ENCODE data around the gene RELL1.

The RELL1 gene

DNA sequence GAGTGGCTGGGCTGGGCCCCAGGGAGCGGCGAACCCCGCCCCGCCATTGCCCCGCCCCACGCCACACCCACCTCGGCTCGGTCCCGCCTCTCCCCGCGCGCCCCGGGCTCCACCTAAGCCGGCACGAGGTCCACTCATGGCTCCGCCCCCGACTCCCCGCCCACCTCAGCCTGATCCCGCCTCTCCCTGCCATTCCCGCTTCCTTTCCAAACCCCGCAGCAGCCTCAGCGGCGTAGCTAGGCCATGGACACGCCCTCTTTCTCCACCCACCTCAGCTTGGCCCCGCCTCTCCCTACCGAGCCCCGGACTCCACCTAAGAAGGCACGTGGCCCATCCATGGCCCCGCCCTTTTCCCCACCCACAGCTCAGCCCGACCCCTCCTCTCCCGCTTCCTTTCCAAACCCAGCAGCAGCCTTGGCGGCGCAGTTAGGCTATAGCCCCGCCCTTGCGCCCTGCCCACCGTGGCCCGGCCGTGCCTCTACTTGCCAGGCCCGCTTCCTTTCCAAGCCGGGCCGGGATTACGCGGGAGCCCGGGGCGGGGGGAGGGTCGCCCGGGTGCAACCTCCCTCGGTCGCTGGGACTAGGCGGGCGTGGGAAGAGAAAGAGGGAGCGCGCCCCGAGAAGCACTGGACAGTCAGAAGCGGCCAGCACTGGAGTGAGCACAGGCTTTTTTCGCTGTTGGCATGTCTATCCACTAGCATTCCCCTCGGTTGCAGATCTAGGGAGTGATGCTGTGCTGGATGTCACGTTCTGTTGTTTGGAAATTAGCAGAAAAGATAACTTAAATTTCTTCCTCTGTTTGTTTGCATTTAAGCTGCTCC, at the start of gene RELL1:
TSS of gene RELL1 (minus strand) at position 4 of the 821 bp plus-strand sequence. CDS start 89 bp downstream, outside the sequence.
- peak; percentile 91 for DNase-seq (ENCODE audit: low read depth, low spot score)

DNA sequence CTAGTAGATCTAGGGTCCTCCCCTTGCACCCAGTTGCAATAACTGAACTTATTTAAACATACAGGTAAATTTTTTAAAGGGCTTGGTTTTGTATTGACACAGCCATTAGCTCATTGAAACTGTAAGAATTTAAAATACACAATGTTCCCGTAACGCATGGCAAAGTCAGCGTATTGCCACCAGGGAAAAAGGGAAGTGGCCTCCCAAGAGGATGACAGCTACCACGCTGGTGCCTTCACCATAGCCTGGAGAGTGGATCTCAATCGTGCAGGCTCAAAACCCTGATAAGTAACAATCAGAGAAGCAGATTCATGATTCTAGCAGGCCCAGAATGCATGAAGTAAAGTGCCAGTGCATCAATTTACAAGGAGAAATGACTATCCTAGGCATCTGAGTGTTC, 49.4 kb upstream of the RELL1 start:
- no peak for DNase-seq (ENCODE audit: low read depth, low spot score)

DNA sequence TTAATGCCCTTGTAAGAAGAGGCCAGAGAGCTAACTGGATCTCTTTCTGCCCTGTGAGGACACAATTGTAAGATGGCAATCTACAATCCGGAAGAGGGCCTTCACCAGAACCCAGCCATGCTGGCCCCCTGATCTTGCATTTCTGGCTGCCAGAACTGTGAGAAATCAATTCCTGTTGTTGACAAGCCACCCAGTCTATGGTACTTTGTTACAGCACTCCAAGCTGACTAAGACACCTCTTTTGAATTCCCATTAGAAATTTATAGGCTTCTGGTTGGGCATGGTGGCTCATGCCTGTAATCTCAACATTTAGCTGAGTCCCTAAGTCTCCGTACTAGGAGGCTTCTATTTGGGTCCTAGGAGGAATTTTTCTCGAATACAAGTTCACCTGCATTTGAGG, 48.8 kb upstream of the RELL1 start:
- no peak for DNase-seq (ENCODE audit: low read depth, low spot score)

- DNase-seq (ENCODE audit: low read depth, low spot score), result no peak
Measured at GRCh38 chr4:37733240-37733867, 47.2 kb upstream of the RELL1 start.

DNA sequence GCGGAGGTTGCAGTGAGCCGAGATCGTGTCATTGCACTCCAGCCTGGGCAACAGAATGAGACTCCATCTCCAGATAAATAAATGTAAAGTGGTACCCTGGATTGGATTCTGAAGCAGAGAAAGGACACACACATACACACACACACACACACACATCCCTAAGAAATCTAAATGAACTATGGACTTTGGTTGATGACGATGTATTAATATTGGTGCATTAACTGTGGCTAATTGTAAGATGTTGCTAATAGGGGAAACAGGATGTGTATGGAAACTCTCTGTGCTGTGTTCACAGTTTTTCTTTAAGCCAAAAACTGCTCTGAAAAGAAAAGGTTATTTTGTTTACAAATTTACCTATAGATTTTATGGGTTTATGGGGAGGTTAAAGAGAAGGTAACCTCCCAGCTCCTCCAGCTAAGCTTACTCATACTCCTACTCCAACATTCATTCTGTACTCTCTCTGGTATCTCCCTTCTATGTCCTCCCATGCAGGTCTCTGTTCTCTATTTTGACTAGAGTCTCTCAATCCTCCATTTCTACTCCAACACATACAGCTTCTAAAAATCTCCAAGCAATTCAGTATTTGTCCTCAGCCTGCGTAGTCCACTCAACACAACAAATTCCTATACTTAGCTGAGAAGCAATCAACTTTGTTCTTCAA, 46.5 kb upstream of the RELL1 start:
- no peak for DNase-seq (ENCODE audit: low read depth, low spot score)

GRCh38 chr4:37729649-37730004, 43.5 kb upstream of the RELL1 start:
- no peak for DNase-seq (ENCODE audit: low read depth, low spot score)

GRCh38 chr4:37728064-37728463, 41.9 kb upstream of the RELL1 start:
- no peak for DNase-seq (ENCODE audit: low read depth, low spot score)

GRCh38 chr4:37727635-37728034, 41.5 kb upstream of the RELL1 start:
- DNase-seq (ENCODE audit: low read depth, low spot score), result no peak

DNA sequence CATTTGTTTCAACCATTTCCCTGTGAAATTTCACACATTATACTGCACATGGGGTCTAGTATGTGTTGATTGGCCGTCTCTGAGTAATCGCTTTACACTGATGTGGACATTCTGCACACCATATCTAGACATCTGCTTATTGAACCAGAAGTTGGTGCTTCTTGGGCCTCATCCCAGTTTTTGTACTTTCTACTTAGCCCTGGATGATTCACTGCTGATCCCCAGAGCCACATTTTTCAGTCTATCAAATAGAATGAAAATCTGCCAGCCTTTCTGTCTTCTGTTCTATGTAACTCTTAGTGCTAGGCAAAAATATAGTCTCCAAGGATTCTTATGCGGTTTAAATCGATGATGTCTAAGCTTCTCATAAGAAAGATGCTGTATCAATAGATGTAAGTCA, 40.5 kb upstream of the RELL1 start:
- DNase-seq (ENCODE audit: low read depth, low spot score), result no peak

DNA sequence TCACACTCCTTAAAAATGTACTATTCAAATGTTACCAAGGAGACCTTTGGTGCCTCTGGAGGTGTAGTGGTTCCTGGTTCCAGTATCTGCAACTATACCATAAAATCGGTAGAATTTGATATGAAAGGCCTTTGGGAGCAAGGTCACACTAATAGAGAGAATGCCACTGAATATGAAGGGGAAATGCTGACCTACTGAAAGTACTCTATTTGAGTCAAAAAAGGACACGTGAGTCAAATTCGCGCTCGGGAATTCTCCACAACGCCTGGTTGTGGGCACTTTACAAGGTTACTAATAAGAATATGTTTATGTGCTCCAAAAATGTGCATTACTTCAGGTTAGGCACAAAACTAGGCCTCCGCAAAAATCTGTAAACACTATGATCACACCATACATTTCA, 39.5 kb upstream of the RELL1 start:
- no peak for DNase-seq (ENCODE audit: low read depth, low spot score)

GRCh38 chr4:37723067-37723466, 36.9 kb upstream of the RELL1 start:
- DNase-seq (ENCODE audit: low read depth, low spot score), result no peak

DNA sequence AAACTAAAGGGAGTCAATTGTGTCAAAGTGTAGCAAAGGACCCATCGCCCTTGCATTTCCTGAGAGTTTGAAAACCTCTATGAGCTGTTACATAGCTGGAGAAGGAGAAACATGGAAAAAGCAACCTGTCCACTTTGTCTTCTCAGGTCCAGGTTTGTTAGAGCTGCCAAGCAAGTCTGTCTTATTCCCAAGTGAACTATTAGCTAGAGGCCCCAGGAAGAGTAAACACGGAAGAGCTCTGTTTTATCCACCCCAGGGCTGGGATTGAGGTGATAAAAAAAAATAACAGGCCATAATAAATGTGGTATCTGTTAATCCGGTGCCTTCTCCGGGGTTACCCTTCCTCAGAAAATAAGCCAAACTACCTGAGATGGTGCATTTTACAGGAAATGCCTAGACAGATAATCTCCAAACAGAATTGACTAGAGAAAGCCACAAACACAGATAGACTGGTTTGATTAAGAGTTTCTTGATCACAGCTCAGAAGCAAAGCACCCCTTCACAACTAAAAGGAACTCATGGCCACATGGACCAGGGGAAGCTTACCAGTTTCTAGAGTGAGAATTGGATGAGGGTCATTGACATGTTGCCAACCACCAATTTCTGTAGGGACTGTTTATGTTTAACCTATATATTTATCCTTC, 35.9 kb upstream of the RELL1 start:
- DNase-seq (ENCODE audit: low read depth, low spot score), result no peak

DNA sequence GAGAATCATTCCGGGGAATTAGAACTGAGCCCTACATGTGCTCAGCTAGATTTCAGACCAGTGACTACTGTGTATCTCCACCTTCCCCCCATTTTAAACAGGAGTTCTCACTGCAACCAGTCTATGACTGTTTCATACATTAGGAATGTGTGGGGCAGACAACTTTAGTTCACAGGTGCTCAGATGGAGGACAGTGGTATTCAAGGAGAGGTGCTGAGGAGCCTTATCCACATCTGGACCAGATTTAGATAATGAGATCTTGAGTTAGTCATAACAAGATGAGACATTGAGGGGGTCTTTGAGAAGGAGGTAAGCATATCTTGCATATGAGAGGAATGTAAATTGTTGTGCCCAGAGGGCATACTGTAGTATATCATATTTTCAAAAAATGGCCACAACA, 32.8 kb upstream of the RELL1 start:
- no peak for DNase-seq (ENCODE audit: low read depth, low spot score)

DNA sequence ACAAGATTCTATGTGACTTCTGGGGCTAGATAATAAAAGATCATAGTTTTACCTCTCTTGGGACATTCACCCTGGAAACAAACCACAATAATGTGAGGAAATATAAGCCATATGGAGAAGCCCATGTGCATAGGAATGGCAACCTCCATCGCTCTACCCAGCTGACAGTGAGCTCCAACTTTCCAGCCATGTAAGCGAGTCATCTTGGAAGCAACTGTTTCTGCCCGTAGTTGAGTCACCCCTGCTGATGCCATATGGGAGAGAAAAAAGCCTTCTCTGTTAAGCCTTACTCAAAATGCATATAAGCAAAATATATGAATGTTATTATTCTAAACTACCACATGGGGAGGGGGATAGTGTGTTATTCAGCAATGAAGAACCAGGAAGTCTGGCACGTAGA, 31.4 kb upstream of the RELL1 start:
- no peak for DNase-seq (ENCODE audit: low read depth, low spot score)

- no peak for DNase-seq (ENCODE audit: low read depth, low spot score)
Measured at GRCh38 chr4:37715889-37716402, 29.8 kb upstream of the RELL1 start.

- DNase-seq (ENCODE audit: low read depth, low spot score), result no peak
Measured at GRCh38 chr4:37710491-37710890, 24.3 kb upstream of the RELL1 start.

DNA sequence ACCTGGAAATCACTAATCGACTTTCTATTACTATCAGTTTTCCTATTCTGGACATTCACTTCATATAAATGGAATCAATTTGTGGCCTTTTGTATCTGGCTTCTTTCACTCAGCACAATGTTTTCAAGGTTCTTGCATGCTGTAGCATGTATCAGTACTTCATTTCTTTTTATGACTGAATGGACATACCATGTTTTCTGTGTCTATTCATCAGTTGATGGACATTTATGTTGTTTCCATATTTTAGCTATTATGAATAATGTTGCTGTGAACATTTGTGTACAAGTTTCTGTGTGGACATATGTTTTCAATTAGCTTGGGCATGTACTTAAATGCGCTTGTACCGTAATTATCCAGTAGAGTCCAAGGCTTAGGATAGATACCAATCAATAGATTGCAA, 19.9 kb upstream of the RELL1 start:
- DNase-seq (ENCODE audit: low read depth, low spot score), result no peak

- no peak for DNase-seq (ENCODE audit: low read depth, low spot score)
Measured at GRCh38 chr4:37705571-37705970, 19.4 kb upstream of the RELL1 start.

DNA sequence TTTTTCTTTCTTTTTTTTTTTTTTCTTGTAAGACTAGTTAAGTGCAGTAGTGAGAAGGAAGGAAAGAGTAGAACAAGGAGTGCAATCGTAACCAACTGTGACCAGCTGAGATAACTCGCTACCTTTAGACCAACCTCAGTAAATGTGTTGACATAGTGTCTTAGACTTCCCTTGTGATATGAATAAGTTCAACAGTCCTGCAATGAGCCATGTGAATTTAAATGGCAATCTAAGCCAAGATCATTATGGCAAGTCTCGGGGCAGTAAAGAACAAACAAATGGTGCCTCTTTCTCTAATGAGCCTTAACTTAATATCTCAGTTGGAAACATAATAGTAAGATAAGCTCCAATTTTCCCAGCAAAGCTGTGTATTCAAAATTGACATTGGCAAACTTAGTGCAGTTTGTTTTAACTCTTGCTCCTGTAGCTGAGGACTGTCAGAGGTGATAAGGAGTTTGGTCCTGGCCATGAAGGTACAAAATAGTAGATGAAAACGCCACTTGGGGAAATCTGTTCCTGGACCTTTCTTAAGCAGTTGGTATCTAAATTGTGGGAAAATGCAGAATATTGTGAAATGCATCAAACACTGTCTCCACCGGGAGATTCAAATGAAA, 13.8 kb upstream of the RELL1 start:
- DNase-seq (ENCODE audit: low read depth, low spot score), result no peak

DNA sequence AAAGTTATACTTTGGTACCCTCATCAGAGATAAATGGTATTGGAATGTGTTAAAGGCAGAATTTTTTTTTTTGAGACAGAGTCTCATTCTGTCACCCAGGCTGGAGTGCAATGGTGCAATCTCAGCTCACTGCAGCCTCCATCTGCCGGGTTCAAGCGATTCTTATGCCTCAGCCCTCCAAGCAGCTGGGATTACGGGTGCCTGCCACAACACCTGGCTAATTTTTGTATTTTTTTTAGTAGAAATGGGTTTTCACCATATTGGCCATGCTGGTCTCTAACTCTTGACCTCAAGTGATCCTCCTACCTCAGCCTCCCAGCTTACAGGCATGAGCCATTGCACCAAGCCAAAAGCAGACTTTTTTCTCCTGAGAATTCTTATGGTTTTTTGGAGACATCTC, 11.4 kb upstream of the RELL1 start:
- DNase-seq (ENCODE audit: low read depth, low spot score), result no peak

- DNase-seq (ENCODE audit: low read depth, low spot score), result no peak
Measured at GRCh38 chr4:37693450-37694190, 7.4 kb upstream of the RELL1 start.

All from activated CD4-positive, CD25-positive, alpha-beta regulatory T cell treated with anti-CD3 and anti-CD28 coated beads, Interleukin-2, amount 50 U/mL, for 16 hours (primary cell).